GM18499 (cell line): ENCODE results near the gene NUDT1.

Source experiments
- ATAC-seq: cut with Tn5 transposase; IDR thresholded peaks from one replicate; pipeline ENCODE4 v1.9.1; 2021; ENCODE audit warnings: moderate number of reproducible peaks; ENCODE audit not compliant: insufficient read depth, unreplicated experiment

The NUDT1 gene

DNA sequence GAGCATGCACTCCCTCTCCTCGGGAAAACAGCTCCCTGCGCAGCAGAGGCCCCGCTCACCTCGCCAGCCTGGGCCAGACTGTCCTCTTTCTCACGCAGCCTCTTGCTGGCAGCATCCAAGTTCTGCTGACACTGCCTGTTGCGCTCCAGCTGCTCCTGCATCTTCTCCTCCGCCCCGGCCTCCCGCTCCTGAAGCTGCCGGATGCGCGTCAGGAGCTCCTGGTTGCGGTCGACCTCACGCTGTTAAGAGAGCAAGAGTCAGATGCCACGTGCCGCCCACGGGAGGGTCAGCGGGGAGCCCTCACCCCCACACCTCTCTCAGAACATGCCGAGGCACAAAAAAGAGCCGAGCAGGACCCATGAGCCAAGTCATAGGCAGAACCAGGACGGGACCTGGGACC is 19.5 kb upstream of the NUDT1 start:
- ATAC-seq: no peak

DNA sequence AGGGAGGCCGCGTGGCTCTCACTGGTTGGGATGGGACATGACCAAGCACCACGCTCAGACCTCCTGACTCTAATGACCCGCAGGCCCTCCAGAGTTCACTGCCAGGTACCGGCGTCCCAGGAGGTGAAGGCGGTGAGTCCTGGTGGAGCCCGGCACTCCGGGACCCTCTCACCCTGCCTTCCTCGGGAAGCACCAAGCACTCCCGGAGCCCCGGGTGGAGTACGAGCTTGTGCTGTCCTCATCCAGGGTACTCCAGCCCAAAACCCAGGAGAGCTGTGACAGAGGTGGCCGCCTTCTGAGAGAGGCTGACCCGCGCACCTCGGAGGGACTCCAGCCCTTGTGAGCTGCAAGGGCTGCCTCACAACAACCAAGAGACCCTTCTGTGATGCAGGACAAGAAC is 18.7 kb upstream of the NUDT1 start:
- ATAC-seq: no peak

DNA sequence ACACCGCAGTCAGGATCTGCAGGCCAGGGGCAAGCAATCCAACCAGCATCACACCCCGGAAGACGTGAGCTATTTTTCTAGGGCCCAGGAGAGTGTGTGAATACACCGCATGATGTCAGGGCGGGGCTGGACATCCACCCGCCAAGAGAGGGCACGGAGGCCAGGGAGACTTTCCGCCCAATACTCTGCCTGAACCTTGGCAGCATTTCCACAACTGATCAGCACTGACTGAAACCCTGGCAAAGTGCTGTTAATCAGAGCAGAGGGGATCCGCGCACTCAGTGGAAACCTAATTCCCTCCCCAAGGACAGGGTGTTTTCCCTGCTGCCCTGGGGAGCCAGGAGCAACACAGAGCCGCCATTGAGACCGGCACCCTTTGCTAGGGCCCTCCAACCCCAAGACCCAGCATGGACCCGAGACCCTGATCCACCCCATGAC is 17.5 kb upstream of the NUDT1 start:
- no peak for ATAC-seq

DNA sequence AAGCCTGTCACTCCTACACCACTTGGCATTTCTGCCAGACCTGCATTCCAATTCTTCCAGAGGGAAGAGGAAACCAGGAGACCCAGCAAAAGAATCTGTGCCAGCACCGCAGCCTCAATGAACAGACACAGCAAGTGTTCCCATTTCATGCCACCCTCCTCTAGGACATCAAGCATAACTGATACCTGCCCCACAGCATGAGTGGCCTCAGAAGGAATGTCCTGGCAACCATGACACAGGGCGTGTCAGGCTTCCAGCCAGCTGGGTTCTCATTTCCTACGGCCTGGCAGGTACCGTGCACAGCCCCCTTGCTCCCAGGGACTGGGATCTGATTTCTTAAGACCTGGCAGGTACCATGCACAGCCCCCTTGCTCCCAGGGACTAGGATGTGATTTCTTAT is 17.1 kb upstream of the NUDT1 start:
- no peak for ATAC-seq

- no peak for ATAC-seq
These were observed 16.7 kb upstream of the NUDT1 start for GRCh38 chr7:2225336-2225735.

GRCh38 chr7:2225830-2226229 is 16.2 kb upstream of the NUDT1 start:
- no peak for ATAC-seq

GRCh38 chr7:2227699-2228098 is 14.3 kb upstream of the NUDT1 start:
- ATAC-seq: no peak

GRCh38 chr7:2228921-2229320 is 13.1 kb upstream of the NUDT1 start:
- ATAC-seq: no peak

DNA sequence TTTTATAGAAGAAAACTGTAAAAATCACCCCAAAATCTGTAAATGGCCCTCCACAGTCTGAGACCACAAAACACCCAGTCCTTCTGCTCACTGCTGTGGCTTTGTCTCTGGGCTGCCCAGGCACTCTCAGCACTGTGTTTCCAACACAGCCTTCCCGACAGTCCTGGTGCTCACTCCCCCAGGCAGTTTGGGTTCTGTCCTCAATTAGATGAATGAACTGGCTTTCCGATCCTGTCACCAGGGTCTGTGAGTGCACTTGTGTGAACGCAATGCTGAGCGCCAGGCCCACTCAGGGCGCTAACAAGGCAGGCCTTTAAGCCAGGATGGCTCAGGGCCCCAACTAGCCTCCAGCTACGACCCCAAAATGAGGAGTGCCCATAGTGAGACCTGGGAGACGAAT is 12.6 kb upstream of the NUDT1 start:
- no peak for ATAC-seq

DNA sequence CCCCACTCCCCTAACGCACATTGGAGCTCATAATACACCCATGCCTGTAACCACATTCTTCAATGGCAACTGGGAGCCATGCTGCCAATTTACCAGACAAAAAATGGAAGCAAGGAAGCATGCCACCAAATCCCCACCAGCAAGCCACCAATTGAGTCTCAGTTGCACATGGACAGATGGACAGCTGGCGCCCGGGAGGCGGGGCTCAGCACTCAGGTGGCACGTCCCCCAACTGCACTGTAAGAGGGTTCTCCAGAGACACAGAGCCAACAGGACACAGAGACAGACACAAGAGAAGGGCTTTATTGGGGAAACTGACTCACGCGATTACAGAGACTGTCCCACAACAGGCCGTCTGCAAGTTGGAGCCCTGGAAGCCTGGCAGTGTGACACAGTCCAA is 11.8 kb upstream of the NUDT1 start:
- ATAC-seq: no peak

DNA sequence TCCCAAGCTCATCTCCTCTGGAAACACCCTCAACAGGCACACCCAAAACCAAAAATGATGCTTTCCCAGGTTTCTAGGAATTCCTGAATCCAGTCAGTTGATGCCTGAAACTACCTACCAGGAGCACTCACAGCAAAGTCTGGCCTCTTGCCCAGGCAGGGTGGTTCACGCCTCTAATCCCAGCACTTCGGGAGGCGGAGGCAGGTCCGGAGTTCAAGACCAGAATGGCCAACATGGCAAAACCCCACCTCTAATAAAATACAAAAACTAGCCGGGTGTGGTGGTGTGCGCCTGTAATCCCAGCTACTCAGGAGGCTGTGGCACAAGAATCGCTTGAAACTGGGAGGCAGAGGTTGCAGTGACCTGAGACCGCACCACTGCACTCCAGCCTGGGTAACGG is 11.1 kb upstream of the NUDT1 start:
- ATAC-seq: no peak

- no peak for ATAC-seq
These were observed 9.8 kb upstream of the NUDT1 start for GRCh38 chr7:2231992-2232765.

DNA sequence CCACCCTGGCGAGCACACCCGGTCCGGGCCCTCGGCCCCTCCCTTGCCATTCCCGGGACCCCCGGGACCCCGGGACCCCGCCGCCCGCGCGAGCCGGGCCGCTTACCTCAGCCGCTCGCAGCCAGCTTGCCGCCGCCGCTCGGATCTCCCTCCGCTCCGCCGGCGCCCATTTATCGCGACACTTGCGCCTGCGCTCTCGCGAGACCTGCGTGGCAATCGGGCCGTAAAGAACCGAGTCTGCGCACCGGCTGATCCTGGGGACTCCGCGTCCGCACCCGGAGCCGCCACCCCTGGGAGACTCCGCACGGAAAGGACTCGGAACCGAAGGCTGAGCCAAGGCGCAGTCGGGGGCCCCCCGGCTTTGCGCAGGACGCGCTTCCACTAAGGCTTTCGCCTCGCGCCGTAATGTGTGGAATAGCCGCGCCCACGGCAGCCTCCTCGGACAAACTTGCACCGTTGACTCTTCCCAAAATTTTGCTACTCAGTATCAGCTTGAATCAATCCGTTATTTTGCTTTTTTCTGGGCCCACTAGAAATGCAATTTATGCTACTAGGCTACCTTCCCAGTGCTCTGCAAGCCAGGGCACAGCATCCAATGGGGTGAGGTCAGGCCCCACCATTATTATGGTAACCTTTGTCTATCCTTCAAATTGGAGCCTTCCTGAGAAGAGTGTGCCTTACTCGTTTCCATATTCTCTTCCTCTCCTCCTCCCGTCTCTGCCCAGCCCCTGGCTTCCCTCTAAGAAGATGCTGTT is 9.1 kb upstream of the NUDT1 start, which contains the start of gene MAD1L1:
Gene MAD1L1 (minus strand): TSS at position 180 of the 755 bp plus-strand sequence. CDS start 2,812 bp downstream, outside the sequence.
- ATAC-seq: no peak

GRCh38 chr7:2233926-2234325 is 8.1 kb upstream of the NUDT1 start:
- ATAC-seq: no peak

GRCh38 chr7:2237109-2237602 is 4.9 kb upstream of the NUDT1 start:
- ATAC-seq: peak; percentile 47

DNA sequence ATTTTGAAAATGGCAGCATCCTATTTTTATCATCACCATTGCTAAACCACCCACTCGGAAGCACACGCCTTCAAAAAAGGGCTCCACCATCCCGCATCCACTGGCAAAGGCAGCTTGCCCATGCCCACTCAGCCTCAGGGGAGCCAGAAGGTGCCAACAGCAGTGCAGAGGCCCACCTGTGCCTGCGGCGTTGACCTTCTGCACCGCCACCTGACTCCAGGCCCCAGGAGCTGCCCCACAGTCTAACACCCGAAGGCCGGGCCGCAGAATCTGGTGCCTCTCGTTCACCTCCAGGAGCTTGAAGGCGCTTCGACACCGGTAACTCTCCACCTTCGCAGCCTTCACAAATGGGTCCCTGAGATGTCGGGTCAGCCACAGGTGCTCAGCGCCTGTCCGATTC is 2.8 kb upstream of the NUDT1 start:
- no peak for ATAC-seq

DNA sequence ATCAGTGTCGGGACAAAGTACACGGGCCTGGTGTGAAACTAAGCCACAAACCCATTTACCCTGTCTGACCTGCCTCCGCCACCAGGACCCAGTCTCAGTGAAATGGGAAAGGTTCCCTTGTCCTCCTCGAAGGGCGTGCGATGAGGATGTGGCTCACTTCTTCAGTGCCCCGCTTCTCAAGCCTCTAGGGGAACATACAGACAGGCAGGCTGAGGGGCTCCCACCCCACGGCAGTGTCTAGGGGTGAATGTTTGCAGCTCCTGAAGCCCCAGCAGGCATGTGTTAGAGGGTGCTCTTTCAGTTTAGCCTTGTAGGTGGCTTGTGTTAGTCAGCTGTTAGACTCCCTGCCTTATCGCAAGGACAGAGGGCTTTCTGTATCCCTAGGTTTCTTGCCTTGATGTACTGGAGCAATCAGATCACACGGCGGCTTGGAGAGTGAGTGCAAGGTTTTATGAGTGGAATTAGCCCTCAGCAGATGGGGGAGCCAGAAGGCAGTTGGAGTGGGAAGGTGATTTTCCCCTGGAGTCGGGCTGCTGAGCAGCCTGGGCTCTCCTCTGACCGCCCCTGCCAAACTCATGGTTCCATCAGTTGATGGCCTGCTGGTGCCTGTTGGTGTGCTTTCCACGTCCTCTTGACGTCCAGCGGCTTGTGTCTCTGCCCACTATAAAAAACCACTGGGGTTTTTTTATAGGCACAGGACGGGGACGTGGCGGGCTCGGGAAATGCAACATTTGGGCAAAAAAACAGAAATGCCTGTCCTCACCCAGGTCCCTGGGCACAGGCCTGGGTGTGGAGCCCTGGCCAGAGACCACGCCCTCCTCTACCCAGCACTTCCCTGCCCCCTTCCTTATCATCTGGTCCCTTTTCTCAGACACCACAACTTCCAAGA is 759 bp downstream of the NUDT1 start:
- no peak for ATAC-seq

DNA sequence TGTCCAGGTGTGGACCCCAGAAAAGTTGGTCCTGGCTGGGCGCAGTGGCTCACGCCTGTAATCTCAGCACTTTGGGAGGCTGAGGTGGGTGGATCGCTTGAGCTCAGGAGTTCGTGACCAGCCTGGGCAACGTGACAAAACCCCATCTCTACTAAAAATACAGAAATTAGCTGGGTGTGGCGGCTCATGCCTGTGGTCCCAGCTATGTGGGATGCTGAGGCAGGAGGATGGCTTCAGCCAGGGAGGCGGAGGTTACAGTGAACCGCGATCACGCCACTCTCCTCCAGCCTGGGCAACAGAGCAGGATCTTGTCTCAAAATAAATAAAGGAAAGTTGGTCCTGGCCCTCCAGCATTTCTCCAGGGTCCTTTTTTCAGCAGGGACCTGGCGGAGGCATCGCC is 1.4 kb downstream of the NUDT1 start:
- ATAC-seq: no peak

GRCh38 chr7:2244404-2244995 is 2.5 kb downstream of the NUDT1 start:
- no peak for ATAC-seq
